Astrocyte (in vitro differentiated cells and primary cell): ENCODE data around the gene SRL.

ENCODE experiments used
- CTCF ChIP-seq: IDR thresholded peaks from 2 replicates; pipeline ENCODE4 v1.5.1; 2011; ENCODE audit warnings: low read depth, mild to moderate bottlenecking, inconsistent platforms, low read length, moderate library complexity; ENCODE audit not compliant: insufficient read depth
- EZH2 ChIP-seq: IDR thresholded peaks from 2 replicates; pipeline ENCODE4 v1.6.1; 2012; ENCODE audit warnings: mild to moderate bottlenecking, low read length, inconsistent platforms; ENCODE audit not compliant: insufficient read depth

GRCh38 chr16:4214215-4214621 is 27.7 kb downstream of the SRL start:
- TF ChIP-seq CTCF (no peak), EZH2 (no peak)
